ENCODE data around the gene MYO18A.

Gene MYO18A

GRCh38 chr17:29110372-29110757, 69.8 kb downstream of the MYO18A start:
- no peak for TF ChIP-seq CTCF (IDR thresholded peaks at IDR 0.05; ENCODE audit: insufficient read depth, missing control alignments)
- DNase-seq (ENCODE audit: insufficient read length, low spot score) (no peak), FAIRE-seq (no peak)

GRCh38 chr17:29109477-29110371, 70.5 kb downstream of the MYO18A start:
- no peak for TF ChIP-seq CTCF (IDR thresholded peaks at IDR 0.05; ENCODE audit: insufficient read depth, missing control alignments)

GRCh38 chr17:29108823-29109476, 71.2 kb downstream of the MYO18A start:
- no peak for FAIRE-seq
- no peak for TF ChIP-seq CTCF (IDR thresholded peaks at IDR 0.05; ENCODE audit: insufficient read depth, missing control alignments)
- DNase-seq (ENCODE audit: insufficient read length, low spot score): no peak

More at GRCh38 chr17:29109477-29110371, 70.5 kb downstream of the MYO18A start:
- DNase-seq (ENCODE audit: insufficient read length, low spot score) (no peak), FAIRE-seq (no peak)

- no peak for FAIRE-seq
- TF ChIP-seq CTCF (IDR thresholded peaks at IDR 0.05; ENCODE audit: insufficient read depth, missing control alignments): no peak
These were observed 72.0 kb downstream of the MYO18A start for GRCh38 chr17:29107933-29108822.

GRCh38 chr17:29107084-29107483, 73.1 kb downstream of the MYO18A start:
- DNase-seq (ENCODE audit: insufficient read length, low spot score): no peak
- TF ChIP-seq CTCF (IDR thresholded peaks at IDR 0.05; ENCODE audit: insufficient read depth, missing control alignments): no peak
- FAIRE-seq: no peak

More at GRCh38 chr17:29107933-29108822, 72.0 kb downstream of the MYO18A start:
- DNase-seq (ENCODE audit: insufficient read length, low spot score): no peak

- TF ChIP-seq CTCF (IDR thresholded peaks at IDR 0.05; ENCODE audit: insufficient read depth, missing control alignments): no peak
- DNase-seq (ENCODE audit: insufficient read length, low spot score) (no peak), FAIRE-seq (no peak)
These were observed 76.9 kb downstream of the MYO18A start for GRCh38 chr17:29103341-29103740.

All from D721Med (cell line).